Stimulated activated CD4-positive, alpha-beta T cell treated with anti-CD3 and anti-CD28 coated beads, TNF-alpha, amount 100 ng/mL, for 1 hour (primary cell): Measurements from ENCODE around the gene UBE2V1.

ENCODE experiments used
- DNase-seq, 3 donors: peaks; one replicate each; pipeline ENCODE4 v3.0.0-alpha.2; 2020; ENCODE audit warnings: low read depth in 3 of 3, low spot score in 1 of 3

UBE2V1 gene

DNA sequence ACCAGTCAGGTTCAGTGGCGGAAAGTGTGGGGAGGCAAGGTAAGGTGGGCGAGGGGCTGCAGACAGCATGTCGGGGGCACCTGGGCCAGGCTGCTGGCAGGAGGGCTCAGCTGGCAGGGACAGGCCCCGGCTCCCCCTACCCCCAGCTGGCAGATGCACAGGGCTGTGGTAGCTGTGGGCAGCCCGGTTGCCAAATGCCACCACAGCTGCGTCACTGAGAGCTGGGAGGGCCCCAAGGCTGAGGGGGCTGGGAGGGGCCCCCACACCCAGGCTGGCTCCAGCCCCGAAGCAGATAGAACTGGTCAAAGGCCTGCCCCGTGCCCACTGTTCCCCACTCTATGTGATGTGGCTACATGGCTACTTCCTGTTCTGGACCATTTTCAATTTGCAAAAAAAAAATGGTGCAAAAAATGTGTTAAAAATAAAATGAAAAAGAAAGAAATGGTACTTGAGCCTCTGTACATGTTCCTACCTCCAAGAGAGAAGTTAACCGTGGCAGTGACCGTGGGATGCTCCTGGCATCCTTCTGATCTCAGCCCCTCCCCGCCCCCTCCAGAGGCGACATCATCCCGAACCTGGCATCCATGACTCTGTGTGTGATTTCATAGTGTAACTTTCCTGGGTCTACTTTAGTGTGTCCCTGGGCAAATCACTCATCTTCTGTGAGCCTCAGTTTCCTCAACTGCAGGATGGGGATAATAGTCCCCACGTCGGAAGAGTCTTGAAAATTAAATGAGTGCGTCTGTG, 64.4 kb downstream of the UBE2V1 start:
- DNase-seq, result no peak

DNA sequence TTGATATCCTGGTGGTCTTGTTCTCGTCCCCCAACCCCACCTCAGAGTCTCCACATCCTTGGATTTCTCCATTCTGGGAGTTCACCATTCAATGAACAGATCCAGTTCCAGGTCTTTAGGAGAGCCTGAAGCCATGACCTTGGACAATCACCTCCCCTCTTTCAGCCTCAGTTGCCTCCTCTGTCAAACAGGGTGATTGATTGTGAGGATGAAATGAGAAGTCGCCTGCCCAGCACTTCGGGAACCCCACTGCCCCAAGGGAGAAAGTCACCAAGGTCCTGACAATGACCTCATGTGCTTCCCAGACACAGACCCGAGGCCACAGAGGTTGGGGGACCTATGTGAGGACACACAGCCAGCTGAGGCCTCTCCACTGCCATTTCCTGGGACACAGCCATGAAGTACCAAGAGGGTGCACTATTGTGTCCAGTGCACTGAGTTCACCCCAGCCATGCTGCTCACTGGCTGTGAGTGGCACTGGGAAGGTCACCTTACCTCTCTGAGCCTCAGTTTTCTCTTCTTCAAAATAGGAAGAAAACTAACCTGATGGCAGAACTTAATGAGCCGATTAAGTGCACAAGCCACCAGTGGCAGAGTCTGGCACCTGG, 68.5 kb downstream of the UBE2V1 start:
- DNase-seq, result no peak

DNA sequence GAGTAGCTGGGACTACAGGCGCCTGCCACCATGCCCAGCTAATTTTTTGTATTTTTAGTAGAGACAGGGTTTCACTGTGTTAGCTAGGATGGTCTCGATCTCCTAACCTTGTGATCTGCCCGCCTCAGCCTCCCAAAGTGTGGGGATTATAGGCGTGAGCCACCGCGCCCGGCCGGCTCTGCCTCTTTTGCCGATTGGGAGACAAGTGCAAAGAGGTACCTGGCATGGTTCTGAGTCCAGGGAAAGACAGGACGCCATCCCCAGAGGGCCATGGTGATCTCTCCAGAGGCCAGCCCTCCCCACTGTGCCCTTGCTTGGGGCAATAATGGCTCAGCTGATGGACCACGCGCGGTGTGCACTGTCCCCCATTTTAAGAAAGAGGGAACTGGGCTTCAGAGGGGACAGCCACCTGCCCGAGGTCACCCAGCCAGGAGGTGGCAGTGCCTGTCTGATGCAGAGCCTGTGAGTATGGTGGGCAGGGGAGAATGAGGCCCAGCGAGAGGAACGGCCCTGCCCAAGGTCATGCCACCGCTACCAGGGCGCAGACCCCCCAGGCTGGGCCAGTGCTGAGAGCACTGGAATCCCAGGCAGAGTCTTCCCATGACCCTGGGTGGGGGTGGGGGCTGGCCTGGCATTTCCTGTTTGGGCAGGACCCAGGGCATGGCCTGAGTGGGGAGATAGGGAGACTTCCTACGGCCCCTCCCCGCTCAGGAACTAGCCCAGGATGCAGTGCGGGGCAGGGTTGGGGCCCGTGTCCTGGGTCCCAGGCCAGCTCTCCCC, 69.2 kb downstream of the UBE2V1 start:
- no peak for DNase-seq

DNA sequence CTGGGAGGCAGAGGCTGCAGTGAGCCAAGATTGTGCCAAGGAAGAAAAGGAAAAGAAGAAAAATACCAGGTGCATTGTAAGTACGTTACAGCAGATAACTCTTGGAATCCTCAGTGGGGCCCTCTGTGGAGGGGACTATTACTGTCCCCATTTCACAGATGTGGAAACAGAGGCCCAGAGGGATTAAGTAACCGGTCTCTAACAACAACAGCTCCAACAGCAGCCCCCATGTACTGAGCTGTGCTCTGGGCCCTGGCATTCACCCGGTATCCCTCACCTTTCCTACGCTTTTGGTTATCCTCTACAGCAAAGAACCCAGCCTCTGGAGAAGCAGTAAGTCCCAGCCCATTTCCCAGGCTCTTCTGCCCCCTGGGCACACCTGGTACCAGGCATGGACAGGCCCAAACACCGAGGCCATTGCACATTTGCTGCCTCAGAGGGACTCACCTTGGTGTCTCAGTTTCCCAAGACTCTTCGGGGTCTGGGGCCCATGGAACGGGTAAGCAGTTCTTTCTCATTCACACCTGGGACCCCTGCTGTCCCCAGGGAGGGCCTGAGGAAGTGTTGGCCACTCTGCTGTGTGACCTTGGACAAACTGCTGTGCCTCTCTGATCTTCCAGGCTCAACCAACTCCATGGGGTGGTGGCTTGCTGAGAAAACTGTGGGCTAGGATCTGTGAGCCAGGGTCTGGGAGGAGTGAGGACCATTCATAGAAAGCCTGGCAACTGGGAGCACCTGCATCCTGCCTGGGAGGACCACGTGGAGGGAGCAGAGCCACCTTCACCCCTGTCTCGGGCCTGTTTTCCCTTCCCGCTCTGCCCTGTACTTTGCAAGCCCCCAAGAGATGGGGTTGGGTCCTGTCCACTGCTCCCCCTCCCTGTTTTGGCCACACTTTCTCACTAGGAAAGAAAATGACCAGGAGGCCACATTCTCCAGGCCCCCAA, 70.3 kb downstream of the UBE2V1 start:
- no peak for DNase-seq

DNA sequence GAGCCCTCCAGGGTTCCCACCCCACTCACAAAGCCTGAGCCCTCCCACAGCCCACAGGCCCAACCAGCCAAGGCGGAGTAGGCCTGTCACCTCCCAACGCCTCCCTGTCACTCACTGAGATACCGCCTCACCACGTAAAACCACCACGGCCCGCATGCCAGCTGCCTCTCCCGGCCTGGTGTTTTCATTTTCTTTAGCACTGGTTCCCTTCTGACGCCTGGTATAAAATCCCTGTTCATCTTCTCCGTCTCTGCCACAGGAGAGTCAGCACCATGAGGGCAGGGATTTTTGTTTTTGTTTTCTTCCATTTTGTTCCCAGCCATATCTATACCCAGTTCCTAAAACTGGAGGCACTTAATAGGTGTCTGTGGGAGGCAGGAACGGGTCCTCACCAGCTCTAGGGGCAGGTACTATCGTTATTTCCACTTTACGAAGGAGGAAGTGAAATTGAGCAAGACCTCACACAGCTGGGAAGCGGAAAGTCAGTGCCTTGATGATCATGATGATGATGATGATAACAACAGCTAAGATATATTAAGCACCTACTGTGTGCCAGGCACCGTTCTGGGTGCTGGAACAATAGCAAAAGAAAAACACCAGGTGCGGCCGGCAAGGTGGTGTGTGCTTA, 71.6 kb downstream of the UBE2V1 start:
- no peak for DNase-seq

DNA sequence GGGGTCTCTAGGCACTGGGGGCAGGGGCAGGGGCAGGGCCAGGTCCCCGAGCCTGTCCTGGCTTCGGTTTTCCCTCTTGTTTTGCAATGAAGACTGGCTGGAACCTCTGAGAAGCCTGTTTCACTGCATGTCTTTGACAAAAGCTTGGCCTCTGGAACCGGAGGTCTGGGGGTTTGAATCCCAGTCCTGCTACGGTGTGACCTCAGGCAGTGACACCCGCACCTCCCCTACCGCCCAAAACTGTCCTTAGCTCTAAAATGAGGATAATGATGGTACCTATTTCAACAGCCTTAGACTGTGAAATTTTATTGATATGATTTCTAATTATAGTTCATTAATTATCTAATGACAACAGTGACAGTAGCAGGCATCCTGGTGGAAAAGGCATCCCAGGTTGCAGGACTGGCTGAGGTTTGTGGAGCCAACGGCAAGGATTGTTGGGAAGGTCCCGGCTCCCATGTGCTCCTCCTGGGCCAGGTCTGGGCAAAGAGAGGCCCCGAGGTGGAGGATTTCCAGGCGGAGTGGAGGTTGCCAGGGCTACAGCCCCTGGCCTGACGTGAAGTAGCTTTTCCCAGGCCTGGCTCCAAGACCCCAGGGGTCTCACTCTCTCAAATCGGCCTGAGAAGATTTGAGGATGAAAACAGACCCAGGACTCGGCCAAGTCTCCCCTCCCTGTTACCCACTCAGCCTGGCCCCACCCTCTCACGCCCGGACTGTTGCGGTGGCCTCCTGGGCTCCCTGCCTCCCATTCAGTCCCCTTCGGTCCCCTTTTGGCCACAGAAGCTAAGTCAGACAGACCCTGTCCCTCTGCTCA, 72.3 kb downstream of the UBE2V1 start:
- DNase-seq, result no peak

DNA sequence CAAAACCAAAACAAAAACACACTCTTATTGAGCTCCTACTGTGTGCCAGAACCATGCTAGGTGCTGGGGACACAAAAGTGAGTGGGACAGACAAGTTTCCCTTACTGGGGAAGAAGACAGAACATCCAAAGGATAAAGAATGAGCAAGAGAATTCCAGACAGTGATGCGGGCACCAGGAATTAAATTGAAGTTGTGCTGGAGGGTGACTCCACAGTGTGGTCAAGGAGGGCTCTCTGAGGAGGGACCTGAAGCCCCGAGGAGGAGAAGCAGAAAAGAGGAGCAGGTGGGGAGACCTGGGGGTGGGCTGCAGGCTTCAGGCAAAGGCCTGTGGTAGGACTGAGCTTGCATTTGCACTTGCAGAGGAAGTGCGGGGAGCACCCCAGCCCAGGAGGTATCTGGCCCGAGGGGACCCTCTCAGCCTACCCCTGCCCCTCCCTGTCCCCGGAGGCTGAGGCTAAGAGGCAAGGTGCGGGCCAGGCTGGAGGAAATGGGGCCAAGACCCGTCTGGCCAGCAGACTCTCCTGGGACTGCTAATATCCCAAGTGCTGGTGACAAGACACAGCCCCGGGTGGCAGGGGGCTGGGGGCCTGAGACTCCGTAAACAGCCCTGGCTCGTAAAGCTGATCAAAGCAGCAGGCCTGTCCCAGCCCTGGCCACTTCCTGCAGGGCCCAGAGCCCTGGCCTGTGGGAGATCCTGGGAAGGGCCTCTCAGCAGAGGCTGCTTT, 73.1 kb downstream of the UBE2V1 start:
- no peak for DNase-seq

DNA sequence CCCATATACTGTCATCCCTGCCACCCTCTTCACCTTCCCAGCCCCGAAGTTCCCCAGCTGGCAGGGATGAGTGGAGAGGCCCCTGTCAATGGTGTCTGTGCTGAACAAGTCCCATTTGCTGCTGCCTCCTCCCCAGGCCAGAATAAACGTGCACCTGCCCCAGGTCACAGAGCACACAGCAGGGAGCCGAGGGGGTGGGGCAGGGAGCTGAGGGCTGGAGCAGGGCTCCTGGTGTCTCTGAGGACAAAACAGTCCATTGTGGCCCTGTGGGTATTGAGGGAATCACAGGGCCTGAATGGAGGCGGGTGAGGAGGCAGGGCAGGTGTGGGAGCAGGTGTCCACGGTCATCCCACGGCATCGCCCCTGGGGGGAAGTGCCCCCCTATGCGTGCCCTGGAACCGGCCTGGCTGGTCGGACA, 74.4 kb downstream of the UBE2V1 start:
- DNase-seq, result no peak

DNA sequence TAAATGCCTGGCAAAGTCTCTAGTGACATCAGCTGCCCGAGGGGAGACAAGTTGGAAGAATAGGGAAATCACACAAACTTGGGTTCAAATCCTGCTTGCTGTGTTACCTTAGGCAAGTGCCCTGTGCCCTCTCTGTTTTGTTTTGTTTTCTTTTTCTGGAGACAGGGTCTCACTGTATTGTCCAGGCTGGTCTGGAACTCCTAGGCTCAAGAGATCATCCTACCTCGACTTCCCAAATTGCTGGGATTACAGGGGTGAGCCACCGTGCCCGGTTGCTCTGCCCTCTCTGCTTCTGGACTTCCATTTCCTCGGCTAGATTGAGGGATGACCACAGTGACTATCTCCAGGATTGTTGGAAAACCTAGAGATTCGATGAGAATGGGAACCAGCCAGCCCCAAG, 74.8 kb downstream of the UBE2V1 start:
- DNase-seq, result no peak

DNA sequence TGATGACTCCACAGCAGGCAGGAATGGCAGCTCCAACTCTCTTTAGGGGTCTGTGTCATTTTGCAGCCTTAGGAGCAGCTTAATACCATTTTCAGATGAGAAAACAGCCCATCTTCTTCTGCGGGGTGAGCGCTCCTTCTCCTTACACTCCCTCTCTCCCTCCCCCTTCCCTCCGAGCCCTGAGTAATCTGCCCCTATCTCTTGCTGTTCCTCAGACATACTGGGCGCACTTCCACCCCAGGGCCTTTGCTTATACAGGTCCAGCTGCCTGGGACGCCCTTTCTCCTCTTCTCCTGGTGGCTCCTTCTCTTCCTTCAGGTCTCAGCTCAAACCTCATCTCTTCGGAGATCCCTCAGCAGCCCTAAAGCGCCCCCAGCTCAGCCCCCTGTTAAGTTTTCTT, 75.4 kb downstream of the UBE2V1 start:
- no peak for DNase-seq

DNA sequence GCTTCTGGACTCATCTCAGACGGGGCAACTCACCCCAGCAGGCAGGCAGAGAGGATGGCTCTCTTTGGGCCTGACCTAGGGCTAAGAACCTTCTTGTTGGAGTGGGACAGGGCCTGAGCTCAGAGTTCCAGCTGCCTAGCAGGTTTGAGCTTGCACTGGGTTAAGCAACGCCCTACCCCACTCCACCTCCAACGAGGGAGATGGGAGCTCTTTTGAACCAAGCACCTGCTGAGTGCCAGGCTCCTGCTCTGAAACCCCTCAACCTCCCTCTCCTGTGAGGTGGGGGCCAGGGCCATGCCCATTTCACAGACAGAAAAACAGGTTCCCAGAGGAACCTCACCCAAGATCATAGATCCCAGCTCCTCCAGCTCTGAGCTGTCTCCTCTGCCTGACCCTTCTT, 75.8 kb downstream of the UBE2V1 start:
- no peak for DNase-seq

DNA sequence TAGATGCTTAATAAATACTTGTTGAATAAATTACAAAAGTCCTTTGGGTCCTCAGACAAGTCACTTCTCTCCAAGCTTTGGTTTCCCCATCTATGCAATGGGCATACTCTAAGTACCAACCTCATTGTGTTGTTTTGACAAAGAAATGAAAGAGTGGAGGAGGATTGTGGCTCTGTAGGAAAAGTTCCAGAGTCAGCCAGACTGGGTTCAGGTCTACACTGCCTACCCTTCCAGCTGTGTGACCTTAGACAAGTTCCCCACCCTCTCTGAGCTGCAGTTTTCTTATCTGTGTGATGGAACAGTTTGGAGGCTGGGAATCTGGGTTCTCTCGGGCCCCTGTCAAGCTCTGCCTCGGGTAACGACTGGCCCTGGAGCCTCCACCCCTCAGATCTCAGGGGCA, 76.2 kb downstream of the UBE2V1 start:
- no peak for DNase-seq

DNA sequence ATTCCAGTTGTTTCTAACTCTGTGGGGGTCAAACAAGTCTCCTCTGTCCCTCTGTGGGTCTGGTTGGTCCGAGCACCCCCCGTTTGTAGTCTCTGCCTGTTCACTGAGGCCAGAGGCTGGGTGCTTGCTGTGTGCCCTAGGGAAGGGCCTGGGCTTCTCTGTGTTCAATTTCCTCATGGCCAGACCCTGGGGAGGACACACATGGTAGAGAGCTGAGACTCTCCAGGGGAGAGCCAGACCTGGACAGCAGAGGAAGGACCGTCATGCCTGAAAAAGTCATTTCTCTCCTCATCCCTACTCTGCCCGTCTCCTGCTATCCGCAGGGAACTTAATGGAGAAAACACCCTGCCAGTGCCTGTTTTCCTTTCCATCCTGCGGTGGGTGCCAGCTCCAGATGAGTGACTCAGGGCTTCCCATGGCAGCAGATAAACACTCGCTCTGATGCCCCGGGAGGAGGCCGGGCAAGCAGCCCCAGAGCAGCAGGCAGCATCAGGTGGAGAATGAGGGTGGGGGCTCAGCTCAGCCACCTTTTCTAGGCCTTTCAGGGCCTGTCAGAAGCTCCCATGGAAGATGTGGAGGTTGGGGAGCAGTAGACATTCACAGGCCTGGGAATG, 78.3 kb downstream of the UBE2V1 start:
- no peak for DNase-seq

DNA sequence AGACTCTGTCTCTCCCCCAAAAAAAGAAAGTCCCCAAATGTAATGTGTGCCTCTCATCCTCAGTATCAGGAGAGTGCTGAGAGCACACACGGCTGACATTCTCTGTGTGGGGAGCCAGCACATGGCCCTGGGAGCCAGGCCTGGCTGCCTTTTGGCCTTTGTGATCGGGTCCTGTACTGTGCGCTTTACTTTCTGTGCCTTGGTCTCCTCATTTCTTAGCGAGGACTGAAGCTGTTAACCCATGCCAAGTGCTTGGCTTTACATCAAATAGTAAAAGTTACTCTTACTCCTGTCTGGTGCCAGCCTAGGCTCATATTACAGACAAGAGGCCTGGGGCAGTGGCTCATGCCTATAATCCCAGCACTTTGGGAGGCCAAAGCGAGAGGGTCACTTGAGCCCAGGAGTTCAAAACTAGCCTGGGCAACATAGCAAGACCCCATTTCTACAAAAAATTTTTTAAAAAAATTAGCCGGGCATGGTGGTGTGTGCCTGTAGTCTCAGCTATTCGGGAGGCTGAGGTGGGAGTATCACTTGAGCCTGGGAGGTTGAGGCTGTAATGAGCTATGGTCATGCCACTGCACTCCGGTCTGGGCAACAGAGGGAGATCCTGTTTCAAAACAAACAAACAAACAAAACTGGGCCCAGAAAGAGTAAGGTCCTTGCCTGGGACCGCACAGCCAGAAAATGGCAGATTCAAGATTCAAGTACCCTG, 79.8 kb downstream of the UBE2V1 start:
- DNase-seq, result no peak
